ENCODE measurements around the gene TMEM167B.

DNA sequence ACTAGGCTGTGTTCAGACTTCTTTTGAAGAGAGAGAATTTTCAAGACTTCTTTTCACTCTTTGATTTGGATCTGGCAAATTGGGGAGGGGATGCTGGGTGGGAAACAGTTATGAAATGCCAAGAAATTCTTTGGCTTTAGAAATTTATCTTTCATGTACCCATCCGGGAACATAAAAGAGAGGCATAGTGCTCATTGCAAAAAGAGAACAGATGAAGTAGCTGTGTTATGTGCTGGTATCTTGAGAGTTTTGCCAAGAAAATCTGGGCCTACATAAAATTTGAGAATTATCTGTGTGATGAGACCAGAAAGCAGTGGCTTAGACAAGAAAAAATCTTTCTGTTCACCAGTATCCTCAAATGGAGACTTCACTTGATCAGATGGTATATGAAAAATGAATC, 4.3 kb downstream of the TMEM167B start:
- TF ChIP-seq EZH2phosphoT487 (IDR thresholded peaks at IDR 0.05; ENCODE audit: borderline replicate concordance, low read length): no peak
- TF ChIP-seq, protein P1, sequence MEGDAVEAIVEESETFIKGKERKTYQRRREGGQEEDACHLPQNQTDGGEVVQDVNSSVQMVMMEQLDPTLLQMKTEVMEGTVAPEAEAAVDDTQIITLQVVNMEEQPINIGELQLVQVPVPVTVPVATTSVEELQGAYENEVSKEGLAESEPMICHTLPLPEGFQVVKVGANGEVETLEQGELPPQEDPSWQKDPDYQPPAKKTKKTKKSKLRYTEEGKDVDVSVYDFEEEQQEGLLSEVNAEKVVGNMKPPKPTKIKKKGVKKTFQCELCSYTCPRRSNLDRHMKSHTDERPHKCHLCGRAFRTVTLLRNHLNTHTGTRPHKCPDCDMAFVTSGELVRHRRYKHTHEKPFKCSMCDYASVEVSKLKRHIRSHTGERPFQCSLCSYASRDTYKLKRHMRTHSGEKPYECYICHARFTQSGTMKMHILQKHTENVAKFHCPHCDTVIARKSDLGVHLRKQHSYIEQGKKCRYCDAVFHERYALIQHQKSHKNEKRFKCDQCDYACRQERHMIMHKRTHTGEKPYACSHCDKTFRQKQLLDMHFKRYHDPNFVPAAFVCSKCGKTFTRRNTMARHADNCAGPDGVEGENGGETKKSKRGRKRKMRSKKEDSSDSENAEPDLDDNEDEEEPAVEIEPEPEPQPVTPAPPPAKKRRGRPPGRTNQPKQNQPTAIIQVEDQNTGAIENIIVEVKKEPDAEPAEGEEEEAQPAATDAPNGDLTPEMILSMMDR (IDR thresholded peaks at IDR 0.05; ENCODE audit: low read depth, low read length, poor library complexity, severe bottlenecking): no peak

All from DOHH2 (cell line).